SKM-1 (cell line): ENCODE data around the gene TCP10L.
A peak's percentile ranks its signal among the peaks of the same experiment; 100 is the strongest.
"Not testable (repeated sequence)": the region's sequence is repeated elsewhere in the genome, so short reads cannot be mapped to it uniquely, and the experiment has no call there.

Experiments used
- DNase-seq: peaks from one replicate; lab custom pipeline; 2025; ENCODE audit not compliant: unreplicated experiment; lab: John Stamatoyannopoulos, UW

TCP10L gene

DNA sequence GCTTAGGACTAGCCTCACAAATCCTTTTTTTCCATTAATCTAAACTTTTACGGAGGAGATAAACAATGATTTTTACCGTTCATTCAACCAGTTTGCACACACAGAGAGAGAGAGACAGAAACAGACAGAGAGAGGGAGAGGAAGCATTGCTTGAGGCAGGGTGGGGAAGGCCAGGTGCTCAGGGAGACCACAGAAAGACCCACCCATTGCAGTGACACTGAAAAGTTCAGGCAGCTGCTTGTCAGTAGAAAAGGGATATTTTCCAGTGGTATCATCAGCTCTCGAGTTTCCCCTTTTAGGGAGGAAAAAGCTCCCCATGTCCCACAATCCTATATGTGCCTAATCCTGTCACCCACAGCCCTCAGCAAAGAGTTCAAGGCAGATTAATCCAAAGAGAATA, 27.2 kb downstream of the TCP10L start:
- DNase-seq = no peak

- no peak for DNase-seq
Measured at GRCh38 chr21:32554832-32555638, 30.3 kb downstream of the TCP10L start.

GRCh38 chr21:32549886-32550285, 35.4 kb downstream of the TCP10L start:
- no peak for DNase-seq

DNA sequence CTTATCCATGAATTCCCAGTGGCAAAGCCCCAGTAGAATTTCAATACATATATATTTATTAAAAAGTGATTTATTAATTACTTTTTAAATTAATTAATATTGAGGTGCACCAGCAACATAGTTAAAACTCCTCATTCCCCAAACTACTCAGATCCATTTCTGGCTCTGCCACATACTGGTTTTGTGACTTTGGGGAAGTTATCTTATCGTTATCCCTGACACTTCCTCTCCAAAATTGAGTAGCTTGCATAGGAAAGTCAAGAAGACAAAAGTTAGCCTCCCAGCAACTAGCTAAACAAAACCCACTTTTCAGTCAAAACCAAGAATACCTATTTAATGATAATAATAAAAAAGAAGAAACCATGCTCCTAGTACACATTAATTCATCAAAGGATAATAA, 35.9 kb downstream of the TCP10L start:
- peak; percentile 50 for DNase-seq

DNA sequence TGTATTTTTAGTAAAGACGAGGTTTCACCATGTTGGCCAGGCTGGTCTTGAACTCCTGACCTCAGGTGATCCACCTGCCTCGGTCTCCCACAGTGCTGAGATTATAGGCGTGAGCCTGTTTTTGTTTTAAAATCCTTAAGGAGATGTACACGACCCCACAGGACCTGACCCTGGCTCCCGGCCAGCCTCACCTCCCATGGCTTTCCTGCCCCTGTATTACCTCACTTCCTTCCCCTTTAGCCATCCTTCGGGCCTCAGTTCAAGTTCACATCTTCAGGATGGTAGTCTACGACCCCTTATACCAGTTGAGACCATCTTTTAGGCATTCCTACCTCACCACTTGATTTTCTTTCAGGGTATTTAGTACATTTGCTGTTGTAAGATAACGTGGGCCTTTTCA, 36.3 kb downstream of the TCP10L start:
- DNase-seq = no peak

DNA sequence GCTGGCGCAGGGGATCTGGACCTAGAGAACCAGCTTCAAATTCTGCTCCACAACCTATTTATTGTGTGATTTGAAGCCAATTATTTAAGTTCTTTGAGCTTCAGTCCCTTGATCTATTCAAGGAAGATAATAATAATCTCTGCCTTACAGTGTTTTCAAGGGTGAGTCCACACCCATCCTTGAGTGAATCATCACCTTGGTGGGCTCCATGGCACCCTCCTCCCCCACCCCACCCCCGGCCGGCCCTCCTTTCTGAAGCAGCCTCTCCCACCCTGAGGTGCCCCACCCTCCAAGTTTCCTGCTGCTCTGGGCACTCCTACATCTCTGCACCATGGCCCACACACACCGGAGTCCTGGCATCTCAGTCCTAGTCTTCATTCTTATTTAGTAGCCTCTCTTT, 38.3 kb downstream of the TCP10L start:
- DNase-seq = no peak

DNA sequence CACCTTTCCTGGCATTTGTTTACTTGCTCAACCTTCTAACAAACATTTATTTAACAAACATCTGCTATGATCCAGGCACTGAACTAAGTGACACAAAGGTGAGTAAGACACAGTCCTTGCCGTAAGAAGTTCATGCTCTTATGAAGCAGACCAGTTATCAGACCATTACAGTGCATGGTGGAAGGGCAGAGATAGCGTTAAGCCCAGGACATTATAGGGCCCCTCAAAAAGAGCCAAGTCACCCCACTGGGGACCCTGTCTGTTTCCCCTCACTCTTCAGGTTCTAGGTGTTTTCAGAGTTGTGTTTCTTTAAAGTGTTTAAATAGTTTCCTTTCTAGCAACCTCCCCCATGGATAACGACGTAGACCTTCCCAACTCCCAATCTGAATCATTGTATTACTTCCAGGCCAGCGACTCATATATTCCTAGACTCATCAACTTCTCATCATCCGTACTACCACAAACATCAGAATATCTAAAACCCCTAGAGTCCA, 39.3 kb downstream of the TCP10L start:
- DNase-seq = no peak

GRCh38 chr21:32544697-32545096, 40.6 kb downstream of the TCP10L start:
- no peak for DNase-seq

DNA sequence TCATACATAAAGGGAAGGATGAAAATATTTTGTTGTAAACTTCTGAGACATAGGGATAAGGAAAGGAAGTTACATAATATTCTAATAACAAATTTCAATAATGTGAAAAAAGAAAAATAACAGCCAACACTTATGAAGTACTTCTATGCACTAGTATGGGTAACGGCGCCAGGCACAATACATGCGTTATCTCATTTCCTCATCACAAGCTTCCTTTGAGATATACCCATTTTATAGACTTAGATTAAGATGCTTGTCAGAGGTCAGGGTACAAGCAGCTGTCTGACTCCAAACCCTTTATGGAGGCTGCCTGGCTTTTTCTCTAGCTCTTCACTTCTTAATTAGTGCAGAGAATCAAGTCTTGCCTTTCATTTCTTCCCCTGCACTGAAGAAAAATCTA, 41.3 kb downstream of the TCP10L start:
- DNase-seq = no peak

DNA sequence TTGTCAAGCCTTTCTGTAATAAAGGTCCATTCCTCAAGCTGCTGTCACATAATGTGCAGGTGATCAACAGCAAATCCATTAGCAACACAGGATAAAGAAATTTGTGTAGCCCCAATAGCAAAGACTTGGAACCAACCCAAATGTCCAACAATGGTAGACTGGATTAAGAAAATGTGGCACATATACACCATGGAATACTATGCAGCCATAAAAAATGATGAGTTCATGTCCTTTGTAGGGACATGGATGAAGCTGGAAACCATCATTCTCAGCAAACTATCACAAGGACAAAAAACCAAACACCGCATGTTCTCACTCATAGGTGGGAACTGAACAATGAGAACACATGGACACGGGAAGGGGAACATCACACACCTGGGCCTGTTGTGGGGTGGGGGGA, 42.3 kb downstream of the TCP10L start:
- not testable (repeated sequence) for DNase-seq

GRCh38 chr21:32539378-32539777, 45.9 kb downstream of the TCP10L start:
- no peak for DNase-seq

GRCh38 chr21:32538147-32538792, 47.1 kb downstream of the TCP10L start:
- DNase-seq = no peak

DNA sequence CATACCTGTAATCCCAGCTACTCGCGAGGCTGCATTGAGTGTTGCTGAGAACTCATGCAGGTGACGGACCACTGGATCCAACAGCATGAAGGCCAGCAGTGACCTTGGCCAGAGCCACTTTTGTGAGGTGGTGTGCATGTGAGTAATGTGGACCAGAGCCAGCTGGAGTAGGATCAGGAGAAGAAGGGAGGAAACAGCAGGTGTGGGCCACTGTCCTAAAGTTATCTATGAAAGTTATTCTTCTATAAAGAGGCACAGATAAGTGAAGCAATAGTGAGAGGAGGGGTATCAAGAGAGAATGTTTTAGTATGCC, 47.8 kb downstream of the TCP10L start:
- DNase-seq = no peak

DNA sequence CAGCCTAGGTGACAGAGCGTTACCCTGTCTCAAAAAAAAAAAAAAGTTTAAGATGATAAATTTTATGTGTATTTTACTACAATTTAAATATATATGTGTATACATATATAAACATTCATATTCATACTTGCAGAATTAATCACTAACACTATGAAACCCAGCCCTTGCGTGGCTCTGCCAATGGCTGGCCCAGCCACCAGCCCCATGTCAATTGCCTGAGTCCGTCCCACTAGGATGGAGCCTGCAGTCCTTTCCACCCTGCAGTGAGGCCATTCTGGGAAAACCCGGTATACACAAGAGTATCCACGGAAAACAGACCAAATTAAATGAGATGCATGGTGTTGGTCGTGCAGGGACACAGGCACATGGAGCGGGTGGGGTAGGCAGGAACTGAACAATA, 49.7 kb downstream of the TCP10L start:
- no peak for DNase-seq

- no peak for DNase-seq
Measured at GRCh38 chr21:32534113-32534512, 51.2 kb downstream of the TCP10L start.

DNA sequence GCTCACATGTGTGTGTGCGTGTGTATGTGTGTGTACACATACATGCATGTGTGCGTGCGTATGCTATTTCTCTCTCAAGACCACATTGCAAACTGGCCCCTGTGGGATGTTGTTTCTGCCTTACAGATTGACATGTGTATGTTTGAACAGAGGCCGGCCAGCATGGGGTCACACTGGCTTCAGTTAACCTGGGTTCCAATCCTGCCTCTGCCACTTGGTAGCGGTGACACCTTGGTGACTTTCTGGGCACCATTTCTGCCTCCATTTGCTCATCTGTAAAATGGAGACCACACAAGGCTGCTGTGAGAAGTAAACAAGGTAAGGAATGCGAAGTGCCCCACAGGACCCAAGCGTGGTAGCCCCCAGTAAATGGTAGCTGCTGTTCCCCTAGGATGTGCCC, 51.7 kb downstream of the TCP10L start:
- DNase-seq = no peak

GRCh38 chr21:32533053-32533452, 52.3 kb downstream of the TCP10L start:
- no peak for DNase-seq

DNA sequence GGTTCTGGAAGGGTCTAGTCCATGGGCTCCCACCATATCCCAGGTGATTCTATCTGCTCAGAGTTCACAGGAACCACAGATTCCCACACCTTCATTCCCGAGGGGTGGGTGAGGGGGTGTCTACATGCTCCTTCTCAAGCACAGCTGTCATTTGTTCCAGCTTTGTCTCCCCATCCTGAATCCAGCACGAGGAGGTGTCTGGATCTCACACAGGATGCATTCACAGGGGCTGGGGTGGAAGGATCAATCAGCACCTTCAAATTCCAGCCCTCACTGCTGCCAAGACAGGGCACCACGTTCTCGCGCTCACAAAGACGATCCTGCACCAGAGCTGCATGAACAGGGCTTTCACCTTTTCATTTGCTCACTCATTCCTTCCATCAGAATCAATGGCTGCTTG, 52.7 kb downstream of the TCP10L start:
- no peak for DNase-seq

DNA sequence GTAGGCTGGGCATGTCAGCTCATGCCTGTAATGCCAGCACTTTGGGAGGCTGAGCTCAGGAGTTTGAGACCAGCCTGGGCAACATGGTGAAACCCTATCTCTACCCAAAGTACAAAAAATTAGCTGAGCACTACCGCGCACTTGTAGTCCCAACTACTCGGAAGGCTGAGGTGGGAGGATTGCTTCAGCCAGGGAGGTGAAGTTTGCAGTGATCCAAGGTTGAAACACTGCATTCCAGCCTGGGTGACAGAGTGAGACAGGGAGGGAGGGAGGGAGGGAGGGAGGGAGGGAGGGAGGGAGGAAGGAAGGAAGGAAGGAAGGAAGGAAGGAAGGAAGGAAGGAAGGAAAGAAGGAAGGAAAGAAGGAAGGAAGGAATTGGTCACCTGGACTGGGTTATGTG, 53.8 kb downstream of the TCP10L start:
- DNase-seq = not testable (repeated sequence)

DNA sequence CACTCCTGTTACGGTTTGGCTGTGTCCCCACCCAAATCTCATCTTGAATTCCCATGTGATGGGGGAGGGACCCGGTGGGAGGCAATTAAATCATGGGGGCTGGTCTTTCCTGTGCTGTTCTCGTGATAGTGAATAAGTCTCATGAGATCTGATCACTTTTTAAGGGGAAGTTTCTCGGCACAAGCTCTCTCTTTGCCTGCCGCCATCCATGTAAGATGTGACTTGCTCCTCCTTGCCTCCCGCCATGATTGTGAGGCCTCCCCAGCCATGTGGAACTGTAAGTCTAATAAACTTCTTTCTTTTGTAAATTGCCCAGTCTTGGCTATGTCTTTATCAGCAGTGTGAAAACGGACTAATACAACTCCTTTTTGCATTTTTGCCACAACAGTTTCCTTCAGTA, 54.5 kb downstream of the TCP10L start:
- not testable (repeated sequence) for DNase-seq

DNA sequence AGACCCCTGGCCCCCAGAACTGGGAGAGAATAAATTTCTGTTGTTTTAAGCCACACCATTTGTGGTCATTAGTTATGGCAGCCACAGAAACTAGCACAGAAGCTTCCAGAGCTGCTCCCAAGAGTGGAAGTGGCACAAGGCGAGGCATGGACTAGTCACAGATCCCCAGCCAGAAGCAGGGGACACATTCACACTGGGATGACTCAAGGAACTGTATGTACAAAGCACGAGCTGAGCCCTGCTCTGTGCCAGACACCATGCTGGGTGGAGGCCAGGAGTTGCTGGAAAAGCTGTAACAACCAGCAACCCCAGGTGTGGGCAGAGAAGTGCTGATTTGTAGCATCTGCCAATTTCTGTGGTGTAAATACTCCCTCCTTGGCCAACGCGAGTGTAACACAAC, 55.6 kb downstream of the TCP10L start:
- no peak for DNase-seq

DNA sequence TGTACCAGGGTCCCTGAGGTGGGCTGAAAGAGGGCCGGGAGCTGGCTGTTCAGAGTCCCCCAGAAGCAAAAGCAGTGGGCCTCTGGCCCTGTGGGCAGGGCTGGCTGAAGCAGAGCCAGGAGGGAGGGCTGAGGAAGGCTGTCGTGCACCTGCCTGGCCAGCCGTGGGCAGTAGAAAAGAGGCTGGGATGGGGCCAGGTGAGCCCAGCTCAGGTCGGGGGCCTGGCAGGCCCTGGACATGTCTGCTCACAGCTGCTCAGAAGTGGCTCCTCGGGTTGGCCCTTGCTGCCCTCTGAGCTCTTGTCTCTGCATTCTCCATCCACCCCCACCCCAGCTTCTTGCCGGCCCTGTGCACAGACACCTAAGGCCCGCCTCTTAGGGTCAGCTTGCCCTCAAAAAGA, 60.0 kb downstream of the TCP10L start:
- DNase-seq = no peak
